ENCODE data around the gene ALOX12B. TPM values are rescaled to one million over a fixed set of nuclear protein-coding genes. Genes with fewer than 3 reads are reported as not detected.

The ALOX12B gene
- total and polyA plus RNA-seq, 2 experiments from 2014 or later: 0.16 to 1.4 TPM

GRCh38 chr17:8031261-8031661 lies 56.3 kb downstream of the ALOX12B start (continued):
- TF ChIP-seq ZNF462 (CRISPR knock-in tag; IDR thresholded peaks at IDR 0.05): no peak

DNA sequence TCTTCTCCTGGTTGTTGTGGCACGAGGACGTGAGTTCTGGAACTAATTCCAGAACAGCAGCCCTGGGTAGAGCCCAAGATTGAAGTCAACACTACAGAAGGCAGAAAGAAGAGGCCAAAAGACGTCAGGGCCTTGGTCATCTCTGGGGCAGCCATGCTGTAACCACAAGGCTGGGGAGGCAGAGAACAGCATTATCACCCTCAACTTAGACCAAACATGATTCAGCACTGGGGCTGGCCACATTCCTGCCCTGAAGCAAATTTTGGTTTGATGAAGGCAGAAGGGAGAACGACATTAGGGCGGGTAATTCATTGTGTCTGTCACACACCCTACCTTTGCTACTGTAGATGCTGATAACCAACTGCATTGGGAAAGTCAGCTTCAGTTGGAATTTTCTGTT lies 58.4 kb downstream of the ALOX12B start:
- Histone ChIP-seq H3K9me2 (ENCODE audit: insufficient read depth) (no peaks in the 10 kb centered on the region; the same call in 1 of the 2 replicates), H3K27ac (ENCODE audit: low read depth) (no peak overlapping the region), H3F3A (replicated peaks; ENCODE audit: low read depth) (no peaks in the 10 kb centered on the region), H3K4me2 (no peak overlapping the region), H2AFZ (no peak overlapping the region), H3K79me2 (replicated peaks; ENCODE audit: insufficient read depth) (no peaks in the 10 kb centered on the region), H3K4me3 (no peak overlapping the region), H4K20me1 (replicated peaks; ENCODE audit: insufficient read depth) (no peaks in the 10 kb centered on the region), H3K27me3 (ENCODE audit: insufficient read depth) (no peaks in the 10 kb centered on the region), H3K4me1 (ENCODE audit: insufficient read depth) (no peaks in the 10 kb centered on the region), H3K36me3 (ENCODE audit: insufficient read depth) (no peaks in the 10 kb centered on the region)
- ATAC-seq: no peak
- H3K4me1 Mint-ChIP-seq: peaks cover 7% of the 10 kb centered on the region
- H3K36me3 Mint-ChIP-seq (ENCODE audit: low read depth): no peaks in the 10 kb centered on the region
- no peaks in the 10 kb centered on the region for H3K9me3 Mint-ChIP-seq
- no peak overlapping the region for H3K27ac Mint-ChIP-seq
- peaks cover 7% of the 10 kb centered on the region for H3K27me3 Mint-ChIP-seq (ENCODE audit: insufficient read depth, low read depth, poor library complexity)
- H3K4me3 Mint-ChIP-seq: no peak overlapping the region
- DNase-seq (ENCODE audit: low spot score): no peak
- no peak for TF ChIP-seq EZH2 (IDR thresholded peaks at IDR 0.05; ENCODE audit: low read depth, unreplicated experiment)
- no peak for TF ChIP-seq ETS1 (IDR thresholded peaks at IDR 0.05)
- no peak for TF ChIP-seq CTCF (conservative IDR thresholded peaks at IDR 0.05; ENCODE audit: low read depth in 2 of 2)
- no peak for TF ChIP-seq ZNF462 (CRISPR knock-in tag; IDR thresholded peaks at IDR 0.05)
- no peak for TF ChIP-seq CREB1 (CRISPR knock-in tag; IDR thresholded peaks at IDR 0.05; ENCODE audit: low read depth)
- TF ChIP-seq JUNB (IDR thresholded peaks at IDR 0.05; ENCODE audit: unreplicated experiment): no peak
- no peak for TF ChIP-seq ZNF331 (CRISPR knock-in tag; IDR thresholded peaks at IDR 0.05; ENCODE audit: low read depth)

Measured in GM23338 (cell line).